ENCODE results near the gene ZNF444. TPM values are rescaled to one million over a fixed set of nuclear protein-coding genes. Genes with fewer than 3 reads are reported as not detected.

The ZNF444 gene
- total RNA-seq, 1 experiment from 2014 or later = 30.9 TPM

DNA sequence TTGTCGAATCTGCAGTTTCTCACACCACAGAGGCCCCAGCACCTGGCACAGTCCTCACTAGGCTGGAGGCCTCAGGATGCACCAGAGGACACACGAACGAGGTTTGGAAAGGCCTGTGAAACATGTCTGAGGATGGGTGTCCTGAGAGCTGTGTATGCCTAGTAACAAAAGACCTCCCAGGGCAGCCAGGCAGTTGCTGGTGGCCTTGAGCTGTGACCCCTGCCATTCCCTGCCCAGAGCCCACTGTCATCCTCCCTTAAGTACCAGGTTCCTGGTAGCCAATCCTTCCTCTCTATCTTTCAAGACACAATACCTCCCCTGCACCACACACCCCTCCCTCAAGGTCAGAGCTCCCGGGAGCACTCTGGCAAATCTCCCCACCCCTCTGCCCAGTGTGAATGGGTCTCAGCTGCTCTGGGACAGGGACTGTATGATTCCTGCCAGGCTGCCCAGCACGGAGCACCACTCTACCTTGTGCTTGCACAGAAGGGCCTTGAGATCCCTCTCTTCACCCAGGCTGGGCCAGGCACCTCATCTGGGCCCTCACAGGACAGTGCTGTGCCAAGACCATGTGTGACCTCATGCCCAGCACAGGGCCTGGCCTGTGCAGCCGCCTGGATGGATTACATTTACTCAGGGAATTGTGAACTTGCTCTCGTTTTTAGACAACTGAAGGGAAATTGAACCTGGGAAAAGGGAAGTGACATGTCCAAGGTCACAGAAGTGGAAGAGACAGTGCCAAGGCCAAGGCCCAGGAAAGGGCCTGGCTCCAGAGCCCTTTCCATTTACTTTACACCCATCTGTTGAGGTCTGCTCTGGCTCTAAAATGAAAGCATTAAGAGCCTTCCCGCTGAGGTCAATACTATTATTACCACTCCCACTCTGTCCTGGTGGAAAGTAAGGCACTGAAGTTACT is 22.2 kb upstream of the ZNF444 start:
- DNase-seq (ENCODE audit: low read depth) = no peak
- in situ Hi-C loops (cut with HindIII; ENCODE audit: low pct_unique_long_range_greater_than_20kb, low sequenced_read_pairs) = no loop called here

DNA sequence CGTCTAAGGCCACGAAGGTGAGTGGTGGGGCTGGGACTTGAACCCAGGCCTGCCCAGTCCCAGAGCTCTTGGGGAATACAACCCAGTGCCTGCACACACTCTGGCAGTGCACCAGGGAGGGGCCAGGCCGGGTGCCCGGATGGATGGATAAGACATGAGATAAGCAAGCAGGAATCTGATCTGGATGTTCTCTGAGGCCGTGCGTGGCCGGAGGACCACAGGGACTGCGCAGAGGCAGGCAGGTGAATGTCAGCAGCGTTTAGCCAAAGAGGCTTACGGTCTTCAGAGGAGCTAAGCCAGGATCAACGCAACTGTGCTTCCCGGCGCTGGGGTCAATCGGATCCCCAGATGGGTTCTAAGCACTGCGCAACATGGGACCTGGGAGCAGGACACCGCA is 21.5 kb upstream of the ZNF444 start:
- DNase-seq (ENCODE audit: low read depth) = no peak
- in situ Hi-C loops (cut with HindIII; ENCODE audit: low pct_unique_long_range_greater_than_20kb, low sequenced_read_pairs) = no loop called here

DNA sequence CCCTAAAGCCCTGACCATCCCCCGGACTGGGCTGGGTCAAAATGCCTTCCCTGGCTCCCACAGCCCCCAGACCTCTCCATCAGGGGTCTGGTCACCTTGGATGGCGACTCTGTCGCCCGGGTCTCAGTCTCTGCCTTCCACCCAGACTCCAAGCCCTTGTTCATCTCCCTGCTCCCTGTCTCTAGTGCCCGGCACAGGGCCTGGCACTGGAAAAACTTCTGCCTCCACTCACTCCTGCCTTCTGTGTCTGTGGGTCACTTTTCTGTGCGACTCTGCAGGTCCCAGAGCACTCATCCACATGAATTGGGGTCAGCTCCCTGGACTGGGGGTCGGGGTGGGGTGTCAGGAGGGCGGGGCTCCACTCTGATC is 21.1 kb upstream of the ZNF444 start:
- DNase-seq (ENCODE audit: low read depth) = no peak
- in situ Hi-C loops (cut with HindIII; ENCODE audit: low pct_unique_long_range_greater_than_20kb, low sequenced_read_pairs) = no loop called here

DNA sequence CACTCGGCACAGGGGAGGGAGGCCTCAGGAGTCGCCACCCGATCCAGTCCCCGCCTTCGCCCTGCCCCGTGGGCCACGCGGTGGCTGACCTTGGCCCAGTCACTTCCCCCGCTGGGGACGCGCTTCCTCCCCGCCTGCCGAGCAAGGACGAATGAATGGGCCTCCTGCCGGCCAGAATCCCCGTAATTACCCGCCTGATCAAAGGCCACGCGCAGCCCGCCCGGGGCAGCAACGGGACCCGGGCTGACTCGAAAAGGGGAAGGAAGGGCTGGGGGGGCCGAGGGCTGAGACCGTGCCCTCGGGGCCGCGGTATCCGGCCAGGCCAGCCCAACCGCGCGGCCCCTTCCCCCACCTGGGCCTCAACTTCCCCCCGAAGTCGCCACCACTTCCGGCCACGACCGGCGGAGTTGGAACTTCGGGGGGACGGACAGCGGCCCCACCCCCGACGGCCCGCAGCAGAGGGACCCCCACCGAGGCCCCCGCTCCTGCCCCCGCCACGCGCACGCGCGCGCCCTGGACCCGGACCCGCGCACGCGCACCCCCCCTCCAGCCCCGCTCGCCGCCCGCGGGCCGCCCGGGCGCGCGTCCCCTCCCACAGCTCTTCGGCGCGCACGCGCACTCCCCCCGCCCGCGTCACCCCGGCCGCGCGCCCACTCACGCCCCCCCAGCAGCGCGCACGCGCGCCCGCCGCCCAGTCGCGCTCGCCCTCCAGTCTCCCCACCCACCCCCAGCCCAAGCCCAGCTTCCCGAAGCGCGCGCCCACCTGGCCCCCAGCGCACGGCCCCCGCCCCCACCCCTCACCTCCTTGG is 20.5 kb upstream of the ZNF444 start:
- DNase-seq (ENCODE audit: low read depth) = peak; percentile 84
- in situ Hi-C loops (cut with HindIII; ENCODE audit: low pct_unique_long_range_greater_than_20kb, low sequenced_read_pairs) = no loop called here

DNA sequence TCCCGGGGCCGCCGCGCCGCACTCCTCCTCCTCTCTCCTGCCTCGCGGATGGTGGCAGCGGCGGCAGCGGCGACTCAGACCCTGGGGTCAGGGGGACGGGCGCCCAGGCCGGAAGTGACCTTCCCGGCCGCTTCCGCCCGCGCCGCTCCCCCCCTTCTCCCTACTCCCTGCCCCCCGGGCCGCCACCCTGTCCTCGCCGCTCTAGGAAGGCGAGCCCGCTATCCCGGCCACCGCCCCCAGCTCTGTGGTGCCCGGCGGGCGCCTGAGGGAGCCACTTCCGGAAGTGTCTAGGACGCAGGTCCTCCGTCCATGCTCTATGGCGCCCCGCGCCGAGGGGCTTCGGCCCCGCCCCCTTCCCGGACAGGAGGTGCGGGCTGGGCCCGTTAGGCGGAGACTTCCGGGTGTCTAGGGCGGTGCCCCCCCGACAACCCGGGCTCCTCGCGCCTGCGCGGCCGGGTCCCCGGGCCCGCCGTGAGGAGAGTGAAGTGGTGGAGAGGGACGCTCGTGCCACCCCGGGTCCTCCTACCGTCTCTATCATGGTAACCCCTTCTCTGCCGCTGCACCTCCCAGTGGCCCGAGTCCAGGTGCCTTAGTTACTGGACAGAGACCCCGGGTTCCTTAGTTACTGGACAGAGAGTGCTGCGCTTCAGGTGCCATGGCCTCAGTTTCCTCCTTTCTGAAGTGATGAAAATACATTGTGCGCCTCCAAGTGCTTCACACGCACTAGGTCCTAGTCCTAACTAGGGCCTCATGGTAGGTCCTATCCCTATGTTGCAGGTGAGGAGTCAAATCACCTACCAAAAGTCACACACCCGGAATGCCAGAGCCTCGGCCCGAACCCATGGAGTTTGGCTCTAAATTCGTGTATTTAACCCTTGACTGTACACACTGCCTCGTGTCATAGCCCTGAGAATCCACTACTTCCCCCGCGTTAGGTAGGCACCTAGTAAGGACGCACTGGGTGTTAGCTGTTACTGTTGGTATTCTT is 19.6 kb upstream of the ZNF444 start, which contains the start of gene ZNF787:
TSS of gene ZNF787 (minus strand) at position 116 of the 988 bp plus-strand sequence. CDS start 18,078 bp downstream, outside the sequence.
- in situ Hi-C loops (cut with HindIII; ENCODE audit: low pct_unique_long_range_greater_than_20kb, low sequenced_read_pairs) = no loop called here
- DNase-seq (ENCODE audit: low read depth) = peak; percentile 100

DNA sequence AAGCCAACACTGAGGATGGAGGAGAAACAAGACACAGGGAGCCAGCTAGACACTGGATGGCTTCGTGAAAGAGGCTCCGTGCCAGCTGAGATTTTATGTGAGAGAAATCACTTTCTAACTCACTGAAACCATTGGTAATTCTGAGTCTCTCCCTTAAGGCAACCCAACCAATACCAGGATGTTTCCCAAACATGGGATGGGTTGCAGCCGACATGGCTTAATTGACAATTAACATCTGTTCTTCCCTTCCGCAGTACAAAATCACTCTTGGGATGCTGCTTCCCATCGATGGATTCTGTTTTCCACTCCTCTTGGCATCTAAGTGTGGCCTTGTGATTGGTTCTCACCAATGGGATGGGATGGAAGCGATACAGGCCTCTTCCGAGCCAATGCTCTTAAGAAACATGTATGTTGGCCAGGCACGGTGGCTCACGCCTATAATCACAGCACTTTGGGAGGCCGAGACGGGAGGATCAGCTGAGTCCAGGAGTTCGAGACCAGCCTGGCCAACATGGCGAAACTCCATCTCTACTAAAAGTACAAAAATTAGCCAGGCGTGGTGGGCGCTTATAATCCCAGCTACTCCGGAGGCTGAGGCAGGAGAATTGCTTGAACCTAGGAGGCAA is 17.7 kb upstream of the ZNF444 start:
- no peak for DNase-seq (ENCODE audit: low read depth)
- in situ Hi-C loops (cut with HindIII; ENCODE audit: low pct_unique_long_range_greater_than_20kb, low sequenced_read_pairs) = no loop called here

DNA sequence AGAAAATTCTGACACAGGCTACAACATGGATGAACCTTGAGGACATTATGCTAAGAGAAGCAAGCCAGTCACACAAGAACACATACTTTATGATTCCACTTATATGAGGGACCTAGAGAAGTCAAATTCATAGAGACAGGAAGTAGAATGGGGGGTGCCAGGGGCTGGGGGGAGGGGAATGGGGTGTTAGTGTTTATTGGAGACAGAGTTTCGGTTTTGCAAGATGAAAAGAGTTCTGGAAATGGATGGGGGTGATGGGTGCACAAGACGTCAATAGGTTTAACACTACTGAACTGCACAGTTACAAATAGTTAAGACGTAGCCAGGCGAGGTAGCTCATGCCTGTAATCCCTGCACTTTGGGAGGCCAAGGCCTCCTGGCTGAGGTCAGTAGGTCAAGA is 16.5 kb upstream of the ZNF444 start:
- in situ Hi-C loops (cut with HindIII; ENCODE audit: low pct_unique_long_range_greater_than_20kb, low sequenced_read_pairs) = no loop called here
- no peak for DNase-seq (ENCODE audit: low read depth)

DNA sequence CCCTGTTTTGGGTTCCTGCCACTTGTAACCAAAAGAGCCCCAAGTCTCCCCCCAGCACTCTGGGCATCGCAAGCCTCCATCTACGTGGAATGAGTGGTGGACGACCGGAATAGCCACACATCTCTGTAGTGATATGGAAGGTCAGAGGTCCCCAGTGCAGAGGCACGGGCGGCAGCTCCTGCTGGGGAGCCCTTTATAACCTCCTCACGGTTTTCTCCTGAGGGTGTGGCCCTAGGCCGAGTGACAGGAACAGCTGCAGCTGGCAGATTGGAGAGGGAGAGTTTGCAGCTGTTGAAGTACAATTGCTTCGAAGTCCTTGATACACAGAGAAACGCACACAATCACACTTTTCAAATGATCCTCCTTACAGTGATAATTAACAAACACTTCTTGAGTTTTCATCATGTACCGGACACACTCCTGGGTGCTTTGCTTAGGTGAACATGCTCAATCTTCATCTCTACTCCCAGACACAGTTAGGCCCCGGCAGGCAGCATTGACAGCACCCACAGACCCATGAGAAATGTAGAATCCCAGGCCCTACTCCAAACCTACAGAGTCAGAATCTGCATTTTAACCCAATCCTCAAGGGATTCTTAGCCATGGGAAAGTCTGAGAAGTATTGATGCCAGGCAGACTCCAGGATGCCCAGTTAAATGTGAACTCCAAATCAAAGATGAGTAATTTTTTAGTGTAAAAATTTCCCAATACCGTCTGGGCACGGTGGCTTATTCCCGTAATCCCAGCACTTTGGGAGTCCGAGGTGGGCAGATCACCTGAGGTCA is 15.1 kb upstream of the ZNF444 start:
- no peak for DNase-seq (ENCODE audit: low read depth)
- in situ Hi-C loops (cut with HindIII; ENCODE audit: low pct_unique_long_range_greater_than_20kb, low sequenced_read_pairs) = no loop called here

DNA sequence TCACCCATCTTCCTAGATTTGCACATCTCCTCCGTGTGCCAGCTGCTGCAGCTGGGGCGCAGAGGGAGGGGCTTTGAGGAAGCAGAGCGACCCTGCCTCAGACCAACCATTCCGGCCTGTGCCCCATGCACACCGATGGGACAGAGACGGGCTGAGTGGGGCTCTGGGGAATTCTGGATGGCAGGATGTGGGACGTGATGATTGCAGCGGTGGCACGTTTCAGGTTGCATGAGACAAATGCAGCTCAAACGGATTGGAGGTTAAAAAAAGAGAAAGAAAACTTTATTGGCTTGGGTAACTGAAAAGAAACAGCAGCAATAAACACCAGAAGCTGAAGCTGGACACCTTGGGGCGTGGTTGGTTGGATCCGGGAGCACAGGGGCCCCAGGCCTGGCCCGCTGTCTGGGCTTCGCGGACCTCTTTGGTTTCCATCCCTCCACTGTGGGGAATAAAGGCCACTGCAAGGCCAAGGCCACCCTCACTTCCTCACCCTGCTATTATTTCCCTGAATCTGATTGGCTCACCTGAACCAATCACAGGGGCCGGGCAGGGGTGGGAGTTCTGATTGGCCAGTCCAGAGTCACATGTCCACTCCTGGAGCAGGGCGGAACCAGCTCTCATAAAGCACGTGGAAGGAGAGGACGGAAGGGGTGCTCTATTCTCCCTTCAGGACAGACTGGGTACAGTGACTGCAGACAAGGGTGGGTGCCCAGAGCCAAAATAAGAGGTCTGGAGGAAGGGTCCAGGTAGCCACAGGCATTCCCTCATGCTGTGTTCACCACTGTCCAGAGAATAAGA is 13.9 kb upstream of the ZNF444 start:
- in situ Hi-C loops (cut with HindIII; ENCODE audit: low pct_unique_long_range_greater_than_20kb, low sequenced_read_pairs) = no loop called here
- DNase-seq (ENCODE audit: low read depth) = no peak

DNA sequence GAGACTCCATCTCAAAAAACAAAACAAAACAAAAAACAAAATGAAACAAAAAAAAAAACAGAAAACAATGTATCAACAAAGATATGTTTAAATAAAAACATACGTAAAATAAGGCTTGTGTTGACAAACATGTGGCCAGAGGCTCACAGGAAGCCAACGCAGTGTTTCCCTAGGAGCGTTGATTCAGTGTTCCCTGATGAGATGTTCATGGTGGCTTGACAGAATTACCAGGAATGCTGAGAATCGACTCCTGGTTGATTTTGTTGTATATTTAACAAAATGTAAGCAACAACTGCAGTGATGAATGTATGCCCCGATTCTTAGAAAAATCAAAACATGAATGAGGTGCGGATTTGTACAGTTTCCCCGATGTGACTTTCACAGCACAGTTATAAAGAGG is 11.1 kb upstream of the ZNF444 start:
- no peak for DNase-seq (ENCODE audit: low read depth)
- in situ Hi-C loops (cut with HindIII; ENCODE audit: low pct_unique_long_range_greater_than_20kb, low sequenced_read_pairs) = no loop called here

DNA sequence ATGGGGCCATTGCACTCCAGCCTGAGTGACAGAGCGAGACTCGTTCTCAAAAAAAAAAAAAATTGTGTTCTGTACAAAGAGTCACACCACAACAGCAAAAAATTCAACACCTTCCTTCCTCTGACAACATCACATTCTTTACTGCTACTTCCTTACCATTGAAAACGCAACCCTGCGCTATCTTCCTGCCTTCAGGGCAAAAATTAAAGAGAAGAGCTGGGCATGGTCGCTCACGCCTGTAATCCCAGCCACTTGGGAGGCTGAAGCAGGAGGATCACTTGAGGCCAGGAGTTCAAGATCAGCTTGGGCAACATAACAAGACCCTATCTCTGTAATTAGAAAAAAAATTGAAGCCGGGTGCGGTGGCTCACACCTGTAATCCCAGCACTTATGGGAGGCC is 9.4 kb upstream of the ZNF444 start:
- DNase-seq (ENCODE audit: low read depth) = no peak
- in situ Hi-C loops (cut with HindIII; ENCODE audit: low pct_unique_long_range_greater_than_20kb, low sequenced_read_pairs) = no loop called here

DNA sequence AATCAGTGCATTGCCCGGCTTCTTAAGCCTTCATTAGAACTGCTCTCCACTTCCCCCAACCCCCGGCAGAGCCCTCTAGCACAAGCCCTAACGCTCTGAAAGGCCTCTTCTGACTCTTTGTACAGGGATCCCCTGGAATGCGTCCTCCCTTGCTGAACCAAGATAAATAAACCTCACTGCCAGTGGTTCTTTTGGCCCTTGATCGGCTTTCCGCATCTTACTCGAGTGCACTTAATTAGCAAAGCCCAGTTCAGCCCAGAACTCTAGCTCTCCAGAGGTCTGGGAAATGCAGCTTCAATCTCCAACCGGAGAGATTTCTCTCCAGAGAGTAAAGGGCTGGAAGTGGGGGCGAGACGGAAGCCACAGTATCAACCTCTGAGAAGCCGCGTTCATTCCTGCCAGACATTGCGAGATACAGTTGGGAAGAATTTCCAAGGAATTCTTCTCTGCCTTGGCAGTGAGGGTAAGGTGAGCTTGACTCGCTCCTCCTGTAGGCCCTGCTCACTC is 8.7 kb upstream of the ZNF444 start:
- DNase-seq (ENCODE audit: low read depth) = no peak
- in situ Hi-C loops (cut with HindIII; ENCODE audit: low pct_unique_long_range_greater_than_20kb, low sequenced_read_pairs) = no loop called here

DNA sequence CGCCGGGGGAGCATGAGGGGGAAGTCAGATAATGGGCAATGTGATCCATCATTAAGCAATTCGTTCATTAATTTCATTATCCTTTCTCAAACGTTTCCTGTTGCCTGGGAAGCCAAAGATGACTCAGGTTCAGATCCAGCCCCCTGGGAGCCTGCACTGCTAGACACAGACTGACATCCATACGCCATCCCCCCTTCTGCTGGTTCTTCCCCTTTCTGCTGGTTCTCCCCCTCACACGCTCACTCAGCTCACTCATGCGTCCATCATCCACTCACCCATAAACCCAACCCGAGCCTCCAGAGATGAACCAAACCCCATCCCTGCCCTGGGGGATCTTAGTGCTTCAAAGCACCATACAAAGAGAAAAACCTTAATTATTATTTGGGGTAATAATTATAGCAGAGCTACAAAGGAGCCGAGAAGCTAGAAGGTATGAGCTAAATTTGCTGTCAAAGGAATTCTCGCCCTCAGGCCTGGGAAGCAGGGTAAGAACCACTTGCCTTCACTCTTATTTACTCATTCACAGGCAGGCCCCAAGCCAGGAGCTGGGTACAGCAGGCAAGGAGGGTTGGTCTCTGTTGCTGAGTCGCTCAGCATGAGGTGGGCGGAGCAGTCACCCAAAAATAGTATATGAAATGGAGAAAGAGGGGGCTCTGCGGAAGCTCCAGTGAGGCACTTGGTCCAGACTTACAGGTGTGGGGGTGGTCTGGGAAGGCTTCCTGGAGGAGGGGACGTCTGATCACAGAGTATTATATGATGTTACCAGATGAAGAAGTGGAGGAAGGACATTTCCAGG is 7.0 kb upstream of the ZNF444 start:
- in situ Hi-C loops (cut with HindIII; ENCODE audit: low pct_unique_long_range_greater_than_20kb, low sequenced_read_pairs) = no loop called here
- DNase-seq (ENCODE audit: low read depth) = no peak

DNA sequence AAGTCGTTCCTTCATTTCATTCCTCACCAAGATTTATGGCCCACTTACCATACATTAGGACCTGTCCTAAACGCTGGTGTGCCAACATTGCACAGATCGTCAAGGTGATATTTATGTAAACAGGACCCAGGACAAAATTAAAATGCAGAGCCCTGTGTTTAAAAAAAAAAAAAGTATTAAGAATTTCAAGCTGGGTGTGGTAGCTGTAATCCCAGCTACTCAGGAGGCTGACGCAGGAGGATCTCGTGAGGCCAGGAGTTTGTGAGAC is 6.5 kb upstream of the ZNF444 start:
- DNase-seq (ENCODE audit: low read depth) = no peak
- in situ Hi-C loops (cut with HindIII; ENCODE audit: low pct_unique_long_range_greater_than_20kb, low sequenced_read_pairs) = no loop called here

DNA sequence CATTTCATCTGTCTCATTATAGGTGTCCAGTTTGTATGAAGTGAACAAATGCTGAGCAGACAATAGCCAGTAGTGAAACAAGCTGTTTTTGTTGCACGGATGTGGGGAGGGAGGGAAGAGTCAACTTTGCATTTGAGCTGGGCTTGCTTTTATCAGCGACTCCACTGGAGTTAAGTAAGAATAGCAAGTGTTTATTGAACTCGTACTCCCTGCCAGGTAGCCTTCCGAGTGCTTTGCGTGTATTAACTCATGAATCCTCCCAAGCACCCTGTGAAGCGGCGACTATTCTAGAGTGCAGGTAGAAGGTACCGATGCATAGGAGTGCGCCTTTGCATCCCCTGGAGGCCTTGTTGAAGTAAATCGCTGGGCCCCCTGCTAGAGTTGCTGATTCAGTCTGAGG is 4.7 kb upstream of the ZNF444 start:
- in situ Hi-C loops (cut with HindIII; ENCODE audit: low pct_unique_long_range_greater_than_20kb, low sequenced_read_pairs) = no loop called here
- DNase-seq (ENCODE audit: low read depth) = no peak

DNA sequence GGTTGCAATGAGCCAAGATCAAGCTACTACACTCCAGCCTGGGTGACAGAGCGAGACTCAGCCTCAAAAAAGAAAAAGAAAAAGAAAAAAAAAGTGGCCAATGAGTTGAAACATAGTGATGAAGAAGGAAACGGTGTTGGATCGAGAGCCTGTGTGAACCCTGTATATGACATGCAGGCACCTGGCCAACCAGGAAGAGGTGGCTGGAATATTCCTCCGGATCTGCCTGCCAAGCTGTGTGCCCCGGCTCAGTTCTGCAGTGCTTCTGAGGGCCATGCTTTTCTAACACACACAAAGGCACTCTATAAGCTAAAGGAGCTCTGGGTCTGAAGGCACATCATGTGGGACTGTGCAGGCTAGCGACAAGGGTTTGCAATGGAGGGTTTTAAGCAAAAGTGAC is 3.7 kb upstream of the ZNF444 start:
- in situ Hi-C loops (cut with HindIII; ENCODE audit: low pct_unique_long_range_greater_than_20kb, low sequenced_read_pairs) = no loop called here
- no peak for DNase-seq (ENCODE audit: low read depth)
